PC-3 (cell line): ENCODE results near the gene NKD2.

Experiments
- EZH2 ChIP-seq: fragments of 300-600 bp; sonication (generic); IDR thresholded peaks from one replicate; pipeline ENCODE4 v1.6.1; 2017; ENCODE audit warnings: antibody characterized with exemption, mild to moderate bottlenecking, low read length; ENCODE audit not compliant: unreplicated experiment
- EZH2phosphoT487 ChIP-seq: fragments of 300-600 bp; sonication (generic); IDR thresholded peaks from 2 replicates; pipeline ENCODE4 v1.6.1; 2018; ENCODE audit warnings: mild to moderate bottlenecking, antibody characterized with exemption, low read length, borderline replicate concordance
- TF ChIP-seq, protein P1 (sequence below): fragments of 300-600 bp; sonication (generic); conservative IDR thresholded peaks from 2 replicates; pipeline ENCODE4 v1.5.1; 2017; ENCODE audit warnings: antibody characterized with exemption, low read depth, mild to moderate bottlenecking, low read length

GRCh38 chr5:1044117-1044516 is 35.5 kb downstream of the NKD2 start:
- TF ChIP-seq EZH2, result no peak
- TF ChIP-seq, protein P1, sequence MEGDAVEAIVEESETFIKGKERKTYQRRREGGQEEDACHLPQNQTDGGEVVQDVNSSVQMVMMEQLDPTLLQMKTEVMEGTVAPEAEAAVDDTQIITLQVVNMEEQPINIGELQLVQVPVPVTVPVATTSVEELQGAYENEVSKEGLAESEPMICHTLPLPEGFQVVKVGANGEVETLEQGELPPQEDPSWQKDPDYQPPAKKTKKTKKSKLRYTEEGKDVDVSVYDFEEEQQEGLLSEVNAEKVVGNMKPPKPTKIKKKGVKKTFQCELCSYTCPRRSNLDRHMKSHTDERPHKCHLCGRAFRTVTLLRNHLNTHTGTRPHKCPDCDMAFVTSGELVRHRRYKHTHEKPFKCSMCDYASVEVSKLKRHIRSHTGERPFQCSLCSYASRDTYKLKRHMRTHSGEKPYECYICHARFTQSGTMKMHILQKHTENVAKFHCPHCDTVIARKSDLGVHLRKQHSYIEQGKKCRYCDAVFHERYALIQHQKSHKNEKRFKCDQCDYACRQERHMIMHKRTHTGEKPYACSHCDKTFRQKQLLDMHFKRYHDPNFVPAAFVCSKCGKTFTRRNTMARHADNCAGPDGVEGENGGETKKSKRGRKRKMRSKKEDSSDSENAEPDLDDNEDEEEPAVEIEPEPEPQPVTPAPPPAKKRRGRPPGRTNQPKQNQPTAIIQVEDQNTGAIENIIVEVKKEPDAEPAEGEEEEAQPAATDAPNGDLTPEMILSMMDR, result no peak
- TF ChIP-seq EZH2phosphoT487, result no peak
